ENCODE measurements around the gene IL17RE. TPM values are rescaled to one million over a fixed set of nuclear protein-coding genes. Genes with fewer than 3 reads are reported as not detected.
A peak's percentile ranks its signal among the peaks of the same experiment; 100 is the strongest.

Gene IL17RE
- total and polyA plus RNA-seq, 9 of the 15 experiments (the other 6 are each of a cell fraction or from before 2014, with no cell fraction given) = 0.32 to 1.9 (median 0.51) TPM; not detected in 4

DNA sequence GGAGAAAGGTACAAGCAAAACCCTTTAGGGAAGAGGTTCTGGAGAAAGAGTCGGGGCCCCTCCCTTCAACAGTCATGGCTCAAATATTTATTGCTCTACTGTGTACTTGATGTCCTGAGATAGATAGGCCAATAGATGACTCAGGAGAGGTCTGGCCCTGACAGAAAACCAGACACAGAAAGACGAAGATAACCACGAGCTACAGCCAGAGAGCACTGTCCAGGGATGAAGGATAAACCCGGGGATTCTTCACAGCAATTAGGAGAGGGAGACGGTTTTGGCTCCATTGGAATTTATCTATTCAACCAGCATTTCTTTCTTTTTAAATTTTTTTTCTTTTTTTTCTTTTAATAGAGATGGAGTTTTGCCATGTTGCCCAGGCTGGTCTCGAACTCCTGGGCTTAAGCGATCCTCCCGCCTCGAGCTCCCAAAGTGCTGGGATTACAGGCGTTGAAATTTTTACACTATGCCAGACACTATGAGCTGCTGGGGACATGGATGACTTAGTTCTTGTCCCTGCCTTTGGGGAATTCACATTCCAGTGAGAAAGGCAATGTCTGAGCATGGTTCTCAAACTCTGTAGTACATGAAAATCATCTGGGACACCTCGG, 18.0 kb upstream of the IL17RE start (continued):
- TF ChIP-seq, protein P1, sequence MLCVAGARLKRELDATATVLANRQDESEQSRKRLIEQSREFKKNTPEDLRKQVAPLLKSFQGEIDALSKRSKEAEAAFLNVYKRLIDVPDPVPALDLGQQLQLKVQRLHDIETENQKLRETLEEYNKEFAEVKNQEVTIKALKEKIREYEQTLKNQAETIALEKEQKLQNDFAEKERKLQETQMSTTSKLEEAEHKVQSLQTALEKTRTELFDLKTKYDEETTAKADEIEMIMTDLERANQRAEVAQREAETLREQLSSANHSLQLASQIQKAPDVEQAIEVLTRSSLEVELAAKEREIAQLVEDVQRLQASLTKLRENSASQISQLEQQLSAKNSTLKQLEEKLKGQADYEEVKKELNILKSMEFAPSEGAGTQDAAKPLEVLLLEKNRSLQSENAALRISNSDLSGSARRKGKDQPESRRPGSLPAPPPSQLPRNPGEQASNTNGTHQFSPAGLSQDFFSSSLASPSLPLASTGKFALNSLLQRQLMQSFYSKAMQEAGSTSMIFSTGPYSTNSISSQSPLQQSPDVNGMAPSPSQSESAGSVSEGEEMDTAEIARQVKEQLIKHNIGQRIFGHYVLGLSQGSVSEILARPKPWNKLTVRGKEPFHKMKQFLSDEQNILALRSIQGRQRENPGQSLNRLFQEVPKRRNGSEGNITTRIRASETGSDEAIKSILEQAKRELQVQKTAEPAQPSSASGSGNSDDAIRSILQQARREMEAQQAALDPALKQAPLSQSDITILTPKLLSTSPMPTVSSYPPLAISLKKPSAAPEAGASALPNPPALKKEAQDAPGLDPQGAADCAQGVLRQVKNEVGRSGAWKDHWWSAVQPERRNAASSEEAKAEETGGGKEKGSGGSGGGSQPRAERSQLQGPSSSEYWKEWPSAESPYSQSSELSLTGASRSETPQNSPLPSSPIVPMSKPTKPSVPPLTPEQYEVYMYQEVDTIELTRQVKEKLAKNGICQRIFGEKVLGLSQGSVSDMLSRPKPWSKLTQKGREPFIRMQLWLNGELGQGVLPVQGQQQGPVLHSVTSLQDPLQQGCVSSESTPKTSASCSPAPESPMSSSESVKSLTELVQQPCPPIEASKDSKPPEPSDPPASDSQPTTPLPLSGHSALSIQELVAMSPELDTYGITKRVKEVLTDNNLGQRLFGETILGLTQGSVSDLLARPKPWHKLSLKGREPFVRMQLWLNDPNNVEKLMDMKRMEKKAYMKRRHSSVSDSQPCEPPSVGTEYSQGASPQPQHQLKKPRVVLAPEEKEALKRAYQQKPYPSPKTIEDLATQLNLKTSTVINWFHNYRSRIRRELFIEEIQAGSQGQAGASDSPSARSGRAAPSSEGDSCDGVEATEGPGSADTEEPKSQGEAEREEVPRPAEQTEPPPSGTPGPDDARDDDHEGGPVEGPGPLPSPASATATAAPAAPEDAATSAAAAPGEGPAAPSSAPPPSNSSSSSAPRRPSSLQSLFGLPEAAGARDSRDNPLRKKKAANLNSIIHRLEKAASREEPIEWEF (CRISPR knock-in tag; IDR thresholded peaks at IDR 0.05) = 0 out of 2 replicates have a peak, but pooled peaks have one; percentile 50
- TF ChIP-seq ZNF3 (CRISPR knock-in tag; IDR thresholded peaks at IDR 0.05) (no peak), GABPB1 (CRISPR knock-in tag; IDR thresholded peaks at IDR 0.05) (no peak), RUNX1 (IDR thresholded peaks at IDR 0.05; ENCODE audit: low read depth) (no peak), TFAM (CRISPR knock-in tag; conservative IDR thresholded peaks at IDR 0.05) (no peak), SLC30A9 (CRISPR knock-in tag; IDR thresholded peaks at IDR 0.05) (no peak), HLTF (IDR thresholded peaks at IDR 0.05) (no peak), ZNF175 (CRISPR knock-in tag; IDR thresholded peaks at IDR 0.05; ENCODE audit: low read depth) (no peak), DACH1 (IDR thresholded peaks at IDR 0.05; ENCODE audit: partially characterized antibody) (no peak), ZNF507 (tag; conservative IDR thresholded peaks at IDR 0.05) (no peak), HMGN3 (IDR thresholded peaks at IDR 0.05; ENCODE audit: borderline replicate concordance, extremely low read depth, insufficient read length, low read depth, low read length) (no peak), HDAC1 (IDR thresholded peaks at IDR 0.05) (no peak), ZNF561 (CRISPR knock-in tag; conservative IDR thresholded peaks at IDR 0.05) (no peak), ZNF41 (CRISPR knock-in tag; conservative IDR thresholded peaks at IDR 0.05) (no peak), ZFPM2 (CRISPR knock-in tag; IDR thresholded peaks at IDR 0.05) (no peak), RBM17 (IDR thresholded peaks at IDR 0.05; ENCODE audit: borderline replicate concordance, low read depth, low read length) (no peak), FOXM1 (IDR thresholded peaks at IDR 0.05; ENCODE audit: low read depth) (no peak), FOXM1 (CRISPR knock-in tag; IDR thresholded peaks at IDR 0.05; ENCODE audit: low read depth) (no peak), ZBTB7A (IDR thresholded peaks at IDR 0.05; ENCODE audit: borderline replicate concordance, control insufficient read depth, low read depth, low read length) (no peak), C11orf30 (IDR thresholded peaks at IDR 0.05; ENCODE audit: low read depth) (peak; percentile 61; the same call in 1 of the 2 replicates)

Data from K562 (cell line).